Trophoblast cell (in vitro differentiated cells and primary cell): ENCODE measurements around the gene TAS2R13.

ENCODE experiments used
- DNase-seq, 2 donors: peaks; one replicate each; pipeline ENCODE4 v3.0.0-alpha.2; 2016
- H2AFZ ChIP-seq: 2 replicates; pipeline ENCODE4 v1.6.1; 2013; ENCODE audit warnings: low read length, moderate library complexity, mild to moderate bottlenecking; ENCODE audit not compliant: insufficient read depth, poor library complexity
- H2AK5ac ChIP-seq: 2 replicates; pipeline ENCODE4 v1.6.1; 2013; ENCODE audit warnings: mild to moderate bottlenecking, low read length
- H2BK120ac ChIP-seq: 2 replicates; pipeline ENCODE4 v1.6.1; 2013; ENCODE audit warnings: low read length, mild to moderate bottlenecking, moderate library complexity; ENCODE audit not compliant: insufficient read depth, poor library complexity
- H2BK12ac ChIP-seq: 2 replicates; pipeline ENCODE4 v1.6.1; 2013; ENCODE audit warnings: mild to moderate bottlenecking, low read length, moderate library complexity
- H2BK5ac ChIP-seq: 2 replicates; pipeline ENCODE4 v1.6.1; 2013; ENCODE audit warnings: low read length, low read depth, moderate library complexity, mild to moderate bottlenecking; ENCODE audit not compliant: poor library complexity
- H3K14ac ChIP-seq: 2 replicates; pipeline ENCODE4 v1.6.1; 2013; ENCODE audit warnings: mild to moderate bottlenecking, low read length
- H3K18ac ChIP-seq: 2 replicates; pipeline ENCODE4 v1.6.1; 2013; ENCODE audit warnings: mild to moderate bottlenecking, low read length
- H3K23ac ChIP-seq: 2 replicates; pipeline ENCODE4 v1.6.1; 2013; ENCODE audit warnings: low read length
- H3K27ac ChIP-seq: 2 replicates; pipeline ENCODE4 v1.5.1; 2013; ENCODE audit warnings: low read depth, mild to moderate bottlenecking, inconsistent platforms, low read length, moderate library complexity
- H3K27me3 ChIP-seq: 2 replicates; pipeline ENCODE4 v1.6.1; 2013; ENCODE audit warnings: inconsistent platforms, mild to moderate bottlenecking, low read length, moderate library complexity; ENCODE audit not compliant: insufficient read depth
- H3K36me3 ChIP-seq, 2 experiments: 1 replicate in 1 of 2; 2 replicates in 1 of 2; pipeline ENCODE4 v1.6.1; 2013; ENCODE audit warnings: low read length in 2 of 2, mild to moderate bottlenecking in 2 of 2, moderate library complexity in 1 of 2; ENCODE audit not compliant: insufficient read depth in 2 of 2, control insufficient read depth in 1 of 2
- H3K4ac ChIP-seq: 2 replicates; pipeline ENCODE4 v1.6.1; 2013; ENCODE audit warnings: low read depth, mild to moderate bottlenecking, low read length, moderate library complexity
- H3K4me1 ChIP-seq, 2 experiments: 1 replicate in 1 of 2; 2 replicates in 1 of 2; pipeline ENCODE4 v1.6.1; 2013; ENCODE audit warnings: low read length in 2 of 2, mild to moderate bottlenecking in 2 of 2, moderate library complexity in 1 of 2; ENCODE audit not compliant: insufficient read depth in 2 of 2, control insufficient read depth in 1 of 2
- H3K4me2 ChIP-seq: 2 replicates; pipeline ENCODE4 v1.6.1; 2013; ENCODE audit warnings: inconsistent platforms, mild to moderate bottlenecking, low read length, moderate library complexity
- H3K4me3 ChIP-seq: 2 replicates; pipeline ENCODE4 v1.5.1; 2013; ENCODE audit warnings: mild to moderate bottlenecking, low read depth, low read length, inconsistent platforms
- H3K79me1 ChIP-seq: one replicate; pipeline ENCODE4 v1.6.1; 2013; ENCODE audit warnings: low read length
- H3K79me2 ChIP-seq: 2 replicates; pipeline ENCODE4 v1.6.1; 2013; ENCODE audit warnings: low read length, mild to moderate bottlenecking; ENCODE audit not compliant: control insufficient read depth, insufficient read depth, poor library complexity
- H3K9ac ChIP-seq: 2 replicates; pipeline ENCODE4 v1.6.1; 2013; ENCODE audit warnings: mild to moderate bottlenecking, low read length
- H3K9me3 ChIP-seq: 2 replicates; pipeline ENCODE4 v1.6.1; 2013; ENCODE audit warnings: low read depth, mild to moderate bottlenecking, control low read depth, inconsistent platforms, low read length; ENCODE audit not compliant: insufficient read depth
- H4K12ac ChIP-seq: 2 replicates; pipeline ENCODE4 v1.6.1; 2013; ENCODE audit warnings: low read depth, mild to moderate bottlenecking, low read length, moderate library complexity
- H4K8ac ChIP-seq: 2 replicates; pipeline ENCODE4 v1.6.1; 2013; ENCODE audit warnings: low read depth, mild to moderate bottlenecking, low read length, moderate library complexity
- H4K91ac ChIP-seq: one replicate; pipeline ENCODE4 v1.6.1; 2013; ENCODE audit warnings: low read depth, mild to moderate bottlenecking, low read length, moderate library complexity
- WGBS: extraction: QIAGEN DNeasy Blood & Tissue Kit; methylation state at CpG from one replicate; pipeline ENCODE4 v1.1.7; 2013; ENCODE audit warnings: missing lambda C conversion rate; ENCODE audit not compliant: insufficient read length, insufficient coverage; ENCODE audit errors: extremely low coverage; 5-methylcytosine and 5-hydroxymethylcytosine counted together

TAS2R13 gene

DNA sequence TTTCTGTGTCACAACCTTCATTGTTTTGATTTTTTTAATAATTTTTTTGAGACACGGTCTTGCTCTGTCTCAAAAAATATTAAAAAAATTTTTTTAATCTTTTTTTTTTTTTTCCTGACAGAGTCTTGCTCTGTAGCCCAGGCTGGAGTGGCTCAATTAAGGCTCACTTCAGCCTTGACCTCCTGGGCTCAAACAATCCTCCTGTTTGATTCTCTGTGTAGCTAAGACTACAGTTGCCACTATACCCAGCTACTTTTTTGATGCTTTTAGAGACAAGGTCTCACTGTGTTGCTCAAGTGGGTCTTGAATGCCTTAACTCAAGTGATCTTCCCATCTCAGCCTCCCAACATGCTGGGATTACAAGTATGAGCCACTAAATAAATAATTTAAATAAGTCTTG, 10.4 kb upstream of the TAS2R13 start:
- Histone ChIP-seq H4K91ac (no peak overlapping the region), H2BK12ac (no peak overlapping the region), H3K4me2 (no peak overlapping the region), H3K9ac (no peak overlapping the region), H4K12ac (no peak overlapping the region), H3K4ac (no peak overlapping the region), H3K4me1 (no peaks in the 10 kb centered on the region), H2AK5ac (no peak overlapping the region), H3K14ac (no peak overlapping the region), H3K23ac (no peak overlapping the region), H3K27me3 (no peaks in the 10 kb centered on the region), H3K18ac (no peak overlapping the region), H3K9me3 (no peaks in the 10 kb centered on the region), H2BK5ac (no peak overlapping the region), H2BK120ac (no peak overlapping the region), H4K8ac (no peak overlapping the region), H3K36me3 (no peaks in the 10 kb centered on the region), H3K4me3 (no peak overlapping the region), H3K27ac (no peak overlapping the region), H3K79me2 (no peaks in the 10 kb centered on the region), H2AFZ (no peak overlapping the region), H3K79me1 (no peaks in the 10 kb centered on the region)
- no CpG with 5 or more reads among the region's 1 CpG for WGBS
- no peak for DNase-seq

DNA sequence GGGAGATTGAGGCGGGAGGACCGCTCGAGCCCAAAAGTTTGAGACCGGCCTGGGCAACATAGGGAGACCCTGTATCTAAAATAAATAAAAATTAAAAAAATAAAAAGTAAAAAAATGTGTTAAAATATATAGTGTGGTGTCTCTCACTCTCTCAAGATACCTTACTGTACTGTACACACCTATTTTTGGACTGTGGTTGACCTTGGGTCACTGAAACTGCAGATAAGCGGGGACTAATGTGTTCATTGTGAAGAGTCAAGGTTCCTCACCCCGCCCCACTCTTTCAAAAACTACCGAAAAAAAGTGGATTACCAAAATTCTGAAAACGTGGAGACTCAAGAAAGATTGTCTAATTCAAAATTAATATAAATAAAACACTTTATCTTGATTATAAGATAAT, 1.0 kb upstream of the TAS2R13 start:
- no peak overlapping the region for H3K27ac ChIP-seq
- H2AFZ ChIP-seq = no peak overlapping the region
- no peak overlapping the region for H3K23ac ChIP-seq
- no peak overlapping the region for H4K8ac ChIP-seq
- DNase-seq = no peak
- H3K9me3 ChIP-seq = no peaks in the 10 kb centered on the region
- H3K79me2 ChIP-seq = no peaks in the 10 kb centered on the region
- H2AK5ac ChIP-seq = no peak overlapping the region
- H3K4ac ChIP-seq = no peak overlapping the region
- H3K18ac ChIP-seq = no peak overlapping the region
- H3K36me3 ChIP-seq = no peaks in the 10 kb centered on the region
- H3K9ac ChIP-seq = no peak overlapping the region
- no peak overlapping the region for H4K12ac ChIP-seq
- H3K79me1 ChIP-seq = no peaks in the 10 kb centered on the region
- no peaks in the 10 kb centered on the region for H3K27me3 ChIP-seq
- no peak overlapping the region for H3K14ac ChIP-seq
- no CpG with 5 or more reads among the region's 8 CpGs for WGBS
- no peak overlapping the region for H2BK12ac ChIP-seq
- no peak overlapping the region for H2BK120ac ChIP-seq
- H2BK5ac ChIP-seq = no peak overlapping the region
- no peak overlapping the region for H3K4me3 ChIP-seq
- H4K91ac ChIP-seq = no peak overlapping the region
- no peak overlapping the region for H3K4me2 ChIP-seq
- H3K4me1 ChIP-seq = no peaks in the 10 kb centered on the region

DNA sequence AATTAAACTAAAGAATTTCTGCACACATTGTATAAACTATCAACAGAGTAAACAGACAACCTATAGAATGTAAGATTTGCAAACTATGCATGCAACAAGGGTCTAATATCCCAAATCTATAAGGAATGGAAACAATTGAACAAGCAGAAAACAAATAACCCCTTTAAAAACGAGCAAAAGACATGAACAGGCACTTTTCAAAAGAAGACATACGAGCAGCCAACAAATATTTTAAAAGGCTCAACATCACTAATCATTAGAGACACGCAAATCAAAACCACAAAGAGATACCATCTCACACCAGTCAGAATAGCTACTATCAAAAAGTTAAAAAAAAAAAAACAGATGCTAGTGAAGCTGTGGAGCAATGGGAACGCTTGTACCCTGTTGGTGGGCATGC, 4.7 kb downstream of the TAS2R13 start:
- Histone ChIP-seq H2AFZ (no peak overlapping the region), H3K4me1 (no peaks in the 10 kb centered on the region)

DNA sequence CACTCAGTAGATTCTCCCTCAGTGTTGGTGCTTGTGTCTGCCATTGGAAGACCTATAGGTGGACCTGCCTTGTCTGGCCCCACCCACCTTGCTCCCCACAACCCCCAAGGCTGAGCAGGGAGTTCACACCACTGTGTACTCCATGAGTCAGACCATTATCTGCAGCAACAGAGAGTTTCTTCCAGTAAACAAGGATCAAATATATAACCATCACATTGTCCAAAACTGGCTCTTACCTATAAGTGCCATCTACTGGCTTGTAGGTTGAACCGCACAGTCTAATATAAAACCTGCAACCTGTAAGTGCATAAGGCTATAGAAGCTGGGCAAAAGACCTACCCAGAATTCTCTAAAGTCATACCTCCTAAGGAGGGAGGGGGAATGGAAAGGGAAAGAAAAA, 7.9 kb downstream of the TAS2R13 start:
- Histone ChIP-seq H3K9me3 (peaks cover 1% of the 10 kb centered on the region), H4K8ac (no peak overlapping the region), H3K36me3 (no peaks in the 10 kb centered on the region), H2AFZ (no peak overlapping the region), H3K14ac (no peak overlapping the region), H2BK5ac (no peak overlapping the region), H2AK5ac (no peak overlapping the region), H2BK12ac (no peak overlapping the region), H3K4me2 (no peak overlapping the region), H3K79me1 (no peaks in the 10 kb centered on the region), H3K4me1 (no peaks in the 10 kb centered on the region), H3K27ac (no peak overlapping the region), H3K4me3 (no peak overlapping the region), H3K18ac (no peak overlapping the region), H4K12ac (no peak overlapping the region), H2BK120ac (no peak overlapping the region), H3K27me3 (no peaks in the 10 kb centered on the region), H3K9ac (no peak overlapping the region), H3K79me2 (no peaks in the 10 kb centered on the region), H4K91ac (no peak overlapping the region), H3K23ac (no peak overlapping the region), H3K4ac (no peak overlapping the region)
- DNase-seq = no peak
- no CpG with 5 or more reads among the region's 1 CpG for WGBS

More for the DNA sequence above, 4.7 kb downstream of the TAS2R13 start:
- no peak overlapping the region for H4K91ac ChIP-seq
- H3K79me2 ChIP-seq = no peaks in the 10 kb centered on the region
- H3K18ac ChIP-seq = no peak overlapping the region
- H3K9me3 ChIP-seq = peaks cover 1% of the 10 kb centered on the region
- H3K14ac ChIP-seq = no peak overlapping the region
- no peaks in the 10 kb centered on the region for H3K36me3 ChIP-seq
- no peaks in the 10 kb centered on the region for H3K79me1 ChIP-seq
- H2AK5ac ChIP-seq = no peak overlapping the region
- no peak overlapping the region for H2BK120ac ChIP-seq
- no peak overlapping the region for H2BK12ac ChIP-seq
- no peak overlapping the region for H3K4ac ChIP-seq
- no CpG with 5 or more reads among the region's 4 CpGs for WGBS
- no peak overlapping the region for H3K4me2 ChIP-seq
- no peak overlapping the region for H4K12ac ChIP-seq
- no peak overlapping the region for H4K8ac ChIP-seq
- H2BK5ac ChIP-seq = no peak overlapping the region
- DNase-seq = no peak
- no peak overlapping the region for H3K9ac ChIP-seq
- no peak overlapping the region for H3K23ac ChIP-seq
- no peak overlapping the region for H3K4me3 ChIP-seq
- H3K27me3 ChIP-seq = no peaks in the 10 kb centered on the region
- H3K27ac ChIP-seq = no peak overlapping the region
